Measurements from ENCODE around the gene MT3.

MT3 gene

GRCh38 chr16:56631832-56632155 is 42.5 kb downstream of the MT3 start:
- DNase-seq: no peak

DNA sequence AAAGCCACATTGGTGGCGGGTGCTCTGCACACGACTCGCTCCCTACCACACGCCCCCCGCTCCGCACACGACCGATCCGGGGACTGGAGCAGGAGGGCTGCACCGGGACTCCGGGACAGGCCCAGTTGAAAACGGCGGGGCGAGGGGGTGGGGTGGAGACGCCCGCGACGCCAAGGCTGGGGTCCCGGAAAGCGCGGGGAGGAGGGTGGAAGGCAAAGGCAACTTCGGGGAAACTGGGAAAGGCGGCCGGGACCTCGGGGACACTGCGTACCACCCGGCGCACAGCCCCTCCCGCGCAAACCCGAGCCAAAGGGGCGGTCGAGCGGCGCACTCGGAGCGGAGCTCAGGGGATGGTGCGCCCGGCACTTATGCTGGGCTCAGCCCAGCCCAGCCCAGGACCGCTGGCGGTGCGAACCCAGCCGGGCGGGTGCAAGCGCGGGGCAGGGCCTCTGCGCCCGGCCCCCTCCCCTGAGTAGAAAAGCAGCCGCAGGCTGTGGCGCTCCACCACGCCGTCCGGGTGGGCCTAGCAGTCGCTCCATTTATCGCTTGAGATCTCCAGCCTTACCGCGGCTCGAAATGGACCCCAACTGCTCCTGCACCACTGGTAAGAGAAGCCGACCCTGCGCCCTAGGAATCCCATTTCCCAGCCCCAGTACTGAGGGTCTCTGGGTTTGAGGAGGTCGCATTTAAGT is 43.0 kb downstream of the MT3 start, which contains the start of gene MT1M:
Gene MT1M, plus strand, starts transcription at position 504 of the 692 bp plus-strand sequence. Its CDS starts 73 bp downstream, at position 577.
- DNase-seq: no peak

- DNase-seq: no peak
Observed at GRCh38 chr16:56632848-56633365, 43.6 kb downstream of the MT3 start.

- DNase-seq: no peak
Observed at GRCh38 chr16:56633535-56633934, 44.2 kb downstream of the MT3 start.

DNA sequence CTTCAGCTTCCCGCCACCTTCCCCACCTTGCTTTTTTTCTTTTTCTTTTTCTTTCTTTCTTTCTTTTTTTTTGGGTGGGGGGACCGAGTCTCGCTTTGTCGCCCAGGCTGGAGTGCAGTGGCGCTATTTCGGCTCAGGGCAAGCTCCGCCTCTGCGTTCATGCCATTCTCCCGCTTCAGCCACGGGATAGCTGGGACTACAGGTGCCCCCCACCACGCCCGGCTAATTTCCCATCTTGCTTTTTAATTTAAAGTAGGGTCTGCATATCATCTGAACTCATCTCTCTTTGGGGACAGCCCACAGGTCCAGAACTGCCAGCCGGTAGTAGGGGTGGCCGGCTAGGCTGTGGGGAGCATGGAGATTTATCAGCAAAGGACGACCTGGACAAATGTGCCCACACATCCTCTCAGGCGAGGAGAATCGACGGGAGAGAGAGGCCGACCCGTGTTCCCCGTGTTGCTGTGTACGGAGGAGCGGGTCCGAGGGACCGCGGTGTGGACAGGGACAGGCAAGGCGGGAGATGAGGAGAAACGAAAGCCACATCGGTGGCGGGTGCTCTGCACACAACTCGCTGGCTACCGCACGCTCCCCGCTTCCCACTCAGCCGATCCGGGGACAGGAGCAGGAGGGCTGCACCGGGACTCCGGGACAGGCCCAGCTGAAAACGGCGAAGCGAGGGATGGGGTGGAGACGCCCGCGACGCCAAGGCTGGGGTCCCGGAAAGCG is 45.5 kb downstream of the MT3 start:
- no peak for DNase-seq

DNA sequence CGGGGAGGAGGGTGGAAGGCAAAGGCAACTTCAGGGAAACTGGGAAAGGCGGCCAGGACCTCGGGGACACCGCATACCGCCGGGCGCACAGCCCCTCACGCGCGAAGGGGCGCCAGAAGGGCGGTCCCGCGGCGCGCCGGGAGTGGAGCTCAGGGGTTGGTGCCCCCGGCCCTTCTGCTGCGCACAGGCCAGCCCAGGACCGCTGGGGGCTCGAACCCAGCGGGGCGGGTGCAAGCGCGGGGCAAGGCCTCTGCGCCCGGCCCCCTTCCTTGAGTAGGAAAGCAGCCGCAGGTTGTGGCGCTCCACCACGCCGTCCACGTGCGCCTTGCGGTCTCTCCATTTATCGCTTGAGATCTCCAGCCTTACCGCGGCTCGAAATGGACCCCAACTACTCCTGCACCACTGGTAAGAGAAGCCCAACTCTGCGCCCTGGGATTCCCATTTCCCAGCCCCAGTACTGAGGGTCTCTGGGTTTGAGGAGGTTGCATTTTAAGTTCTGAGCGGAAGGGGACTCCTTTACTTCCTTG is 46.2 kb downstream of the MT3 start:
- DNase-seq: no peak

DNA sequence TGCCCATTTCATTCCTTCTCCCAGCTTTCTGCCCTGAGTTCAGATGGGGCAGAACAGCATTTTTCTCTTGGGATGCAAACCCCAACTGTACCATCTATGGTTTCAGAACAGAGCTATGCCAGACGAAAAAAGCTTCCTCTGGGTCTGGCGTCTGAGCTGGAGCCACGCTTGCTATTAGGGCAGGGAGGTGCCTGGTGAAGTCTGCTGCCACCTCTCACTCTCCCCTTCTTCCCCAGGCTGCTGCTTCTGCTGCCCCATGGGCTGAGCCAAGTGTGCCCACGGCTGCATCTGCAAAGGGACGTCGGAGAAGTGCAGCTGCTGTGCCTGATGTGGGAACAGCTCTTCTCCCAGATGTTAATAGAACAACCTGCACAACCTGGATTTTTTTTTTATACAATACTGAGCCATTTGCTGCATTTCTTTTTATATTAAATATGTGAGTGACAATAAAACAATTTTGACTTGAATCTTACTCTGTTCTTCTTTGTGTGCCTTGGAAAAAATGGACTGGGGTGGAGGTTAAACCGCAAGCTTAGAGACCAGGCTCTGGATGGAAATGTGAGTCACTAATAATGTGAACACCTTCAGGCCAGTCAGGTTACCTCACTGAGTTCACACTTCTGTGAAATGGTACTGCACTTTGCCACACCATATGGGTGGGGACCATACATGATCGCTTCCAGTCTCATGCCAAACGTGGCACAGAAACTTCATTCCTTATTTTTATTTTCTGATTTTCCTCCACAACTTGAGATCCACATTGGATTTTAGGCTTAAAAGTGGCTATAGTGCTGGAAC is 47.5 kb downstream of the MT3 start:
- no peak for DNase-seq

GRCh38 chr16:56637814-56638750 is 48.8 kb downstream of the MT3 start, which contains the start of gene MT1A:
TSS of gene MT1A (plus strand) at chr16:56638666. CDS start at chr16:56638739, 73 bp downstream.
- no peak for DNase-seq

- no peak for DNase-seq
Observed at GRCh38 chr16:56639045-56639444, 49.7 kb downstream of the MT3 start.

- no peak for DNase-seq
Observed at GRCh38 chr16:56640076-56640475, 50.7 kb downstream of the MT3 start.
